A549 treated with DMSO at 1 μM for 4 hours (cell line): ENCODE measurements around the gene COL6A2. TPM values are rescaled to one million over a fixed set of nuclear protein-coding genes. Genes with fewer than 3 reads are reported as not detected.

Experiments
- total RNA-seq: library from RNA; stranded (reverse); fragments of 200-300 nt; extraction: Qiagen RNA extraction; gene quantifications from 5 replicates; pipeline ENCODE4 v1.2.3, GENCODE V29; 2022; ENCODE audit warnings: low read depth

The COL6A2 gene
- 14.0 to 18.0 TPM (median 16.1 TPM) in 5 replicates for total RNA-seq

GRCh38 chr21:46097336-46098293 is at the start of gene COL6A2:
Gene COL6A2, plus strand, starts transcription at chr21:46098112.

GRCh38 chr21:46155514-46156377 is 57.8 kb downstream of the COL6A2 start, which contains the start of gene FTCD:
Gene FTCD, minus strand, starts transcription at chr21:46155579. Its CDS starts 56 bp downstream, at chr21:46155523.

Other genes starting within 250 kb of the COL6A2 start
- 18.6 to 24.0 TPM (median 20.1 TPM) in 5 replicates for gene COL6A1, start 116.3 kb upstream of the COL6A2 start, total RNA-seq
- gene FTCD, start 57.5 kb downstream of the COL6A2 start, total RNA-seq: 0.08 to 0.16 TPM in 2 of 5 replicates, not detected in the others
- gene SPATC1L, start 86.3 kb downstream of the COL6A2 start, total RNA-seq: 0.08 TPM in 2 of 5 replicates, not detected in the others
- 12.8 to 13.5 TPM (median 13.3 TPM) in 5 replicates for gene LSS, start 130.7 kb downstream of the COL6A2 start, total RNA-seq
- gene MCM3AP, start 187.5 kb downstream of the COL6A2 start, total RNA-seq: 30.4 to 49.6 TPM (median 47.5 TPM) in 5 replicates
- gene YBEY, start 188.2 kb downstream of the COL6A2 start, total RNA-seq: 25.8 to 33.3 TPM (median 29.5 TPM) in 5 replicates
- 4.1 to 7.1 TPM (median 5.7 TPM) in 5 replicates for gene C21orf58, start 225.8 kb downstream of the COL6A2 start, total RNA-seq
- 12.9 to 17.5 TPM (median 14.8 TPM) in 5 replicates for gene PCNT, start 226.0 kb downstream of the COL6A2 start, total RNA-seq